ENCODE results near the gene THOP1. TPM values are rescaled to one million over a fixed set of nuclear protein-coding genes. Genes with fewer than 3 reads are reported as not detected.

The THOP1 gene
- total RNA-seq, 2 experiments from 2014 or later, result 126 TPM

GRCh38 chr19:2822846-2823245, 37.5 kb downstream of the THOP1 start:
- Mint-ChIP-seq H3K9me3 (peaks cover 3% of the 10 kb centered on the region), H3K36me3 (peaks cover 13% of the 10 kb centered on the region), H3K27ac (no peak overlapping the region), H3K27me3 (no peaks in the 10 kb centered on the region), H3K4me3 (no peak overlapping the region), H3K4me1 (ENCODE audit: low read depth) (peaks cover 5% of the 10 kb centered on the region)
- ChIA-PET POLR2A (no interaction called here), CTCF (interaction anchor here (1.6 kb wide), 1 partner anchor 18 kb away, joined by 3 read pairs; the partner anchor contains the start of gene ZNF555)
- no peak for DNase-seq
- intact Hi-C loops (cut with micrococcal nuclease), result loop anchor here (10.0 kb wide), 1 partner anchor 52 kb away; no protein-coding TSS in a partner anchor

- H3K27ac Mint-ChIP-seq, result no peak overlapping the region
- no peaks in the 10 kb centered on the region for H3K27me3 Mint-ChIP-seq
- peaks cover 2% of the 10 kb centered on the region for H3K4me1 Mint-ChIP-seq (ENCODE audit: low read depth)
Measured at GRCh38 chr19:2823646-2824045, 38.3 kb downstream of the THOP1 start.

GRCh38 chr19:2824129-2824528, 38.8 kb downstream of the THOP1 start:
- peaks cover 23% of the 10 kb centered on the region for H3K36me3 Mint-ChIP-seq
- CTCF ChIA-PET, result interaction anchor here (1.6 kb wide), 1 partner anchor 17 kb away, joined by 3 read pairs; the partner anchor contains the start of gene ZNF555
- intact Hi-C loops (cut with micrococcal nuclease), result loop anchor here (10.0 kb wide), 1 partner anchor 51 kb away; no protein-coding TSS in a partner anchor
- H3K4me3 Mint-ChIP-seq, result no peak overlapping the region
- H3K4me1 Mint-ChIP-seq (ENCODE audit: low read depth), result peaks cover 2% of the 10 kb centered on the region
- H3K27me3 Mint-ChIP-seq, result no peaks in the 10 kb centered on the region
- peaks cover 11% of the 10 kb centered on the region for H3K9me3 Mint-ChIP-seq
- H3K27ac Mint-ChIP-seq, result no peak overlapping the region
- POLR2A ChIA-PET, result no interaction called here
- DNase-seq, result no peak

More at GRCh38 chr19:2823646-2824045, 38.3 kb downstream of the THOP1 start:
- POLR2A ChIA-PET, result no interaction called here
- no peak for DNase-seq
- Mint-ChIP-seq H3K36me3 (peaks cover 21% of the 10 kb centered on the region), H3K9me3 (peaks cover 10% of the 10 kb centered on the region), H3K4me3 (no peak overlapping the region)
- intact Hi-C loops (cut with micrococcal nuclease), result loop anchor here (10.0 kb wide), 1 partner anchor 51 kb away; no protein-coding TSS in a partner anchor
- CTCF ChIA-PET, result interaction anchor here (1.6 kb wide), 1 partner anchor 17 kb away, joined by 3 read pairs; the partner anchor contains the start of gene ZNF555

DNA sequence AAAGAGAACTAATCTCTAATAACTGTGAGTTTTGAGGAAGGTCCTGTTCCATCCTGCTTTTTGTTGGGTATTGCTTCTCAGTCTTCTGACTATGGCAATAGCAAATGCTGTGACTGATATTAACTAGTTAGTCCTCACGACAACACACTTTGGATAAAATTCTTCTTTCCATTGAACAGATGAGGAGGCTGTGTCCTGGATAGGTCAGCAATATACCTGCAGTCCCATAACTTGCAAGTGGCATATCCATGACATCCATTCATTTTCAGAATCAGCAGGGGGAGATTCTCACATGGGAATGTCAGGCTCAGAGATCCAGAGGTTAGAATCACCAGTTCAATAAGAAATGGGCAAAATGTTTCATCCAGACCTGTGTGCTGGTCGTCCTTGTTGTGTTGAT, 41.7 kb downstream of the THOP1 start:
- Mint-ChIP-seq H3K27ac (no peak overlapping the region), H3K36me3 (peaks cover 34% of the 10 kb centered on the region), H3K9me3 (peaks cover 24% of the 10 kb centered on the region), H3K27me3 (no peaks in the 10 kb centered on the region), H3K4me1 (ENCODE audit: low read depth) (no peaks in the 10 kb centered on the region), H3K4me3 (no peak overlapping the region)
- CTCF ChIA-PET, result interaction anchor here (1.0 kb wide), 1 partner anchor 179 kb away, joined by 3 read pairs; no protein-coding TSS in a partner anchor
- intact Hi-C loops (cut with micrococcal nuclease), result loop anchor here (10.0 kb wide), 1 partner anchor 48 kb away; no protein-coding TSS in a partner anchor
- no peak for DNase-seq
- POLR2A ChIA-PET, result no interaction called here

- intact Hi-C loops (cut with micrococcal nuclease), result loop anchor here (10.0 kb wide), 1 partner anchor 47 kb away; no protein-coding TSS in a partner anchor
- peaks cover 31% of the 10 kb centered on the region for H3K9me3 Mint-ChIP-seq
- no peaks in the 10 kb centered on the region for H3K27me3 Mint-ChIP-seq
- POLR2A ChIA-PET, result no interaction called here
- no peaks in the 10 kb centered on the region for H3K4me1 Mint-ChIP-seq (ENCODE audit: low read depth)
- CTCF ChIA-PET, result no interaction called here
- H3K27ac Mint-ChIP-seq, result no peak overlapping the region
- no peak for DNase-seq
- H3K36me3 Mint-ChIP-seq, result peaks cover 43% of the 10 kb centered on the region
- no peak overlapping the region for H3K4me3 Mint-ChIP-seq
Measured at GRCh38 chr19:2827840-2828489, 42.7 kb downstream of the THOP1 start.

- ChIA-PET POLR2A (no interaction called here), CTCF (interaction anchor here (1.0 kb wide), 1 partner anchor 15 kb away, joined by 4 read pairs; no protein-coding TSS in a partner anchor)
- Mint-ChIP-seq H3K4me1 (ENCODE audit: low read depth) (no peaks in the 10 kb centered on the region), H3K36me3 (peaks cover 65% of the 10 kb centered on the region), H3K27ac (no peak overlapping the region), H3K27me3 (no peaks in the 10 kb centered on the region), H3K4me3 (no peak overlapping the region), H3K9me3 (peaks cover 65% of the 10 kb centered on the region)
- no peak for DNase-seq
- intact Hi-C loops (cut with micrococcal nuclease), result no loop called here
Measured at GRCh38 chr19:2834294-2834871, 49.1 kb downstream of the THOP1 start.

GRCh38 chr19:2837430-2837829, 52.1 kb downstream of the THOP1 start:
- Mint-ChIP-seq H3K9me3 (peaks cover 49% of the 10 kb centered on the region), H3K4me1 (ENCODE audit: low read depth) (peaks cover 7% of the 10 kb centered on the region), H3K36me3 (peaks cover 54% of the 10 kb centered on the region), H3K27me3 (no peaks in the 10 kb centered on the region), H3K4me3 (no peak overlapping the region), H3K27ac (no peak overlapping the region)
- CTCF ChIA-PET, result no interaction called here
- intact Hi-C loops (cut with micrococcal nuclease), result no loop called here
- POLR2A ChIA-PET, result interaction anchor here (0.7 kb wide), 1 partner anchor 175 kb away, joined by 5 read pairs; no protein-coding TSS in a partner anchor
- DNase-seq, result no peak

GRCh38 chr19:2840794-2841791, 55.8 kb downstream of the THOP1 start, which contains the start of gene ZNF555:
ZNF555 (plus strand) TSS chr19:2841475; CDS start chr19:2841573, 98 bp downstream.
- Mint-ChIP-seq H3K9me3 (peaks cover 17% of the 10 kb centered on the region), H3K27ac (peak within 1 kb of the TSS; percentile 77), H3K4me3 (peak within 1 kb of the TSS; percentile 83), H3K36me3 (peaks cover 30% of the 10 kb centered on the region), H3K4me1 (ENCODE audit: low read depth) (peaks cover 9% of the 10 kb centered on the region), H3K27me3 (no peaks in the 10 kb centered on the region)
- intact Hi-C loops (cut with micrococcal nuclease), result loop anchor here (2.0 to 5.0 kb wide), 2 partner anchors 22 to 61 kb away; partner anchors contain the start of genes ZNF554 and ZNF57
- POLR2A ChIA-PET, result no interaction called here
- CTCF ChIA-PET, result interaction anchor here (0.6 to 1.6 kb wide), 12 partner anchors 9 to 213 kb away, joined by 3 to 5 read pairs (median 3); partner anchors contain the start of gene ZNF57
- DNase-seq, result peak; percentile 99

DNA sequence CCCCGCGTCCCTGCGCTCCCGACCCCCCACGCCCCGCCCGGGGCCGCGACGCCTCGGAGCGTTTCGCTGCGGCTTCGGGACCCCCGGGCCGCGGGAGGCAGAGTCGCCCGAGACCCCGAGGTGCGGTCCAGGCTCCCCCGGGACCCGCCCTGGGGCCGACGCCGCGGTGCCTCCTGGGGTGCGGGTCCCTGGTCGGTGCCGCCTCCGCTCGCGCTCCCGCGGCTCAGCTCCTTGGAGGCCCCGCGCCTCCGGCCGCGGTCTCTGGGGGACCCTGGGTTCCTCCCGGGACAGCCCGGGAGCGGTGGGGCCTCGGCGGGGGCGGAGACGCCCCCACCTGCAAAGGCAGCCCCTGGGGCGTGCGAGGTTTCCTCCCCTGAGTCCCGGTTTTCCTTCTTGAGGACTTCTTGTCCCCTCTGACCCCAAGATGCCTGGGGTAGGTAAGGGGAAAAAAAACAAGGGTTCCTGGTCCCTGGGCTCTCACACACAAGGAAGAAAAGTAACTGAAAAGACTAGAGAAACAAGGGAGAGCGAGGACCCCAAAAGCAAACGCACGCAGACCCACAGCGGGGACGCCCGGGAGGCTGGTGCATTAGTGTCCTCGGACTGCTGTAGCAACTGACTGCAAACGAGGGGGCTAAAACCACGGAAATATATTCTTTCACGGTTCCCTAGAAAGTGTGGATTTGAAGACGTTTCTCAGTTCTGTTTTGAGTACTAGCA, 56.7 kb downstream of the THOP1 start:
- peak; percentile 11 for DNase-seq
- intact Hi-C loops (cut with micrococcal nuclease), result loop anchor here (2.0 to 5.0 kb wide), 2 partner anchors 23 to 60 kb away; partner anchors contain the start of genes ZNF554 and ZNF57
- Mint-ChIP-seq H3K27me3 (no peaks in the 10 kb centered on the region), H3K36me3 (peaks cover 20% of the 10 kb centered on the region), H3K27ac (no peak overlapping the region), H3K4me1 (ENCODE audit: low read depth) (peaks cover 9% of the 10 kb centered on the region), H3K4me3 (peak overlapping the region; percentile 68), H3K9me3 (peaks cover 8% of the 10 kb centered on the region)
- ChIA-PET POLR2A (no interaction called here), CTCF (interaction anchor here (0.6 to 1.6 kb wide), 7 partner anchors 8 to 214 kb away, joined by 3 to 5 read pairs (median 3); no protein-coding TSS in a partner anchor)

GRCh38 chr19:2845107-2845506, 59.8 kb downstream of the THOP1 start:
- DNase-seq, result no peak
- Mint-ChIP-seq H3K27ac (no peak overlapping the region), H3K27me3 (no peaks in the 10 kb centered on the region), H3K4me1 (ENCODE audit: low read depth) (peaks cover 15% of the 10 kb centered on the region), H3K9me3 (peaks cover 5% of the 10 kb centered on the region), H3K36me3 (peaks cover 20% of the 10 kb centered on the region), H3K4me3 (no peak overlapping the region)
- ChIA-PET POLR2A (interaction anchor here (0.7 kb wide), 1 partner anchor 8 kb away, joined by 3 read pairs; no protein-coding TSS in a partner anchor), CTCF (no interaction called here)
- intact Hi-C loops (cut with micrococcal nuclease), result no loop called here

All from activated CD4-positive, alpha-beta memory T cell treated with anti-CD3 and anti-CD28 coated beads for 36 hours (primary cell).